Left lung (tissue), 10 donors: Measurements from ENCODE around the gene NEO1. TPM values are rescaled to one million over a fixed set of nuclear protein-coding genes. Genes with fewer than 3 reads are reported as not detected.
A peak's percentile ranks its signal among the peaks of the same experiment; 100 is the strongest.

Experiments
- ATAC-seq: fragments of 200-7000 bp; cut with Tn5 transposase; one replicate; pipeline ENCODE4 v1.9.1; 2020; ENCODE audit warnings: moderate library complexity
- DNase-seq, 4 donors: peaks; one replicate each; pipeline ENCODE4 v3.0.0-alpha.2; 2013 to 2020
- H3K27ac ChIP-seq, 2 donors: fragments of 200-600 bp; sonication (generic) in 1 of 2; one replicate each; pipeline versions ENCODE4 v1.5.0 to v1.8.0; 2020 to 2021
- H3K27me3 ChIP-seq, 2 donors: fragments of 200-600 bp; sonication (generic) in 1 of 2; one replicate each; pipeline versions ENCODE4 v1.5.0 to v1.8.0; 2020 to 2021
- H3K36me3 ChIP-seq, 2 donors: fragments of 200-600 bp; sonication (generic) in 1 of 2; one replicate each; pipeline versions ENCODE4 v1.5.0 to v1.8.0; 2020 to 2021
- H3K4me1 ChIP-seq, 2 donors: fragments of 200-600 bp; one replicate each; pipeline ENCODE4 v1.8.0; 2021
- H3K4me3 ChIP-seq, 2 donors: fragments of 200-600 bp; sonication (generic) in 1 of 2; one replicate each; pipeline versions ENCODE4 v1.5.0 to v1.8.0; 2020 to 2021; ENCODE audit warnings: mild to moderate bottlenecking in 1 of 2
- H3K9me3 ChIP-seq, 2 donors: fragments of 200-600 bp; sonication (generic) in 1 of 2; one replicate each; pipeline versions ENCODE4 v1.5.0 to v1.8.0; 2020 to 2021
- intact Hi-C, 2 donors: fragments of 100-400 bp; cut with DNase I; formaldehyde crosslinking; loops; one replicate each; pipeline versions ENCODE4 v1.11.2 to v1.14.2; 2022
- polyA plus RNA-seq, 6 donors: library from polyadenylated mRNA; unstranded; fragments of 120-200 nt; gene quantifications; one replicate each; pipeline ENCODE4 v1.2.1, GENCODE V29; 2013; ENCODE audit not compliant: insufficient read length in 6 of 6
- total RNA-seq, 2 donors: library from RNA; stranded (reverse); fragmentation: NEBNext Ultra II Directional; extraction: Animal tissue kit (Norgen Biotek cat#: 25700); gene quantifications; one replicate each; pipeline ENCODE4 v1.2.1, GENCODE V29; 2021
- TF ChIP-seq, protein P1 (sequence below), 2 donors: fragments of 200-600 bp; sonication (generic) in 1 of 2; IDR thresholded peaks; one replicate each; pipeline versions ENCODE4 v1.5.0 to v1.8.0; 2021; ENCODE audit warnings: antibody characterized with exemption in 2 of 2
- donor health status: DM: no; HTN: yes; CAD: no.
- donor health status: DM: no; HTN: no; CAD: no.

Gene NEO1
- total and polyA plus RNA-seq, 8 donors: 30.1 to 155 (median 110) TPM

DNA sequence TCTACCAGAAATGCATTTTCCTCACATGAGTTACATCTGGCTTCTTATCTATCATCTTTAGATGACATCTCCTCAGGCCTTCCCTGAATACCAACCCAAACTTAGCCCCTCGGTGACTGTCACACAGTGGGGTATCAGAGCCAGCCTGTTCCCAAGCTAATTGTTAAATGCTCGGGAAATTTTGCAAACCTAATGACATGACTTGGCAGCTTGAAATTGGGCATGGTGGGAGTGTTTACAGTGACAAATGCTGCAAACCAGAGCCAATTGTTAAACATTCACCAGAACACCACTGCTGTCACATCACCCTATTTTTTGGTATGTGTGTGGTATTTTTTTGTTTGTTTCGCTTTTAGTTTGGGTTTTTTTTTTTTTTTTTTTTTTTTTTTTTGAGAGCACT is 185.6 kb downstream of the NEO1 start:
- H3K36me3 ChIP-seq: no peaks in the 10 kb centered on the region
- H3K27me3 ChIP-seq: no peaks in the 10 kb centered on the region
- TF ChIP-seq, protein P1, sequence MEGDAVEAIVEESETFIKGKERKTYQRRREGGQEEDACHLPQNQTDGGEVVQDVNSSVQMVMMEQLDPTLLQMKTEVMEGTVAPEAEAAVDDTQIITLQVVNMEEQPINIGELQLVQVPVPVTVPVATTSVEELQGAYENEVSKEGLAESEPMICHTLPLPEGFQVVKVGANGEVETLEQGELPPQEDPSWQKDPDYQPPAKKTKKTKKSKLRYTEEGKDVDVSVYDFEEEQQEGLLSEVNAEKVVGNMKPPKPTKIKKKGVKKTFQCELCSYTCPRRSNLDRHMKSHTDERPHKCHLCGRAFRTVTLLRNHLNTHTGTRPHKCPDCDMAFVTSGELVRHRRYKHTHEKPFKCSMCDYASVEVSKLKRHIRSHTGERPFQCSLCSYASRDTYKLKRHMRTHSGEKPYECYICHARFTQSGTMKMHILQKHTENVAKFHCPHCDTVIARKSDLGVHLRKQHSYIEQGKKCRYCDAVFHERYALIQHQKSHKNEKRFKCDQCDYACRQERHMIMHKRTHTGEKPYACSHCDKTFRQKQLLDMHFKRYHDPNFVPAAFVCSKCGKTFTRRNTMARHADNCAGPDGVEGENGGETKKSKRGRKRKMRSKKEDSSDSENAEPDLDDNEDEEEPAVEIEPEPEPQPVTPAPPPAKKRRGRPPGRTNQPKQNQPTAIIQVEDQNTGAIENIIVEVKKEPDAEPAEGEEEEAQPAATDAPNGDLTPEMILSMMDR (IDR thresholded peaks at IDR 0.05): no peak
- ATAC-seq: no peak
- DNase-seq: no peak
- intact Hi-C loops: no loop called here
- H3K4me3 ChIP-seq: no peak overlapping the region
- H3K4me1 ChIP-seq: no peaks in the 10 kb centered on the region
- no peaks in the 10 kb centered on the region for H3K9me3 ChIP-seq
- no peak overlapping the region for H3K27ac ChIP-seq

DNA sequence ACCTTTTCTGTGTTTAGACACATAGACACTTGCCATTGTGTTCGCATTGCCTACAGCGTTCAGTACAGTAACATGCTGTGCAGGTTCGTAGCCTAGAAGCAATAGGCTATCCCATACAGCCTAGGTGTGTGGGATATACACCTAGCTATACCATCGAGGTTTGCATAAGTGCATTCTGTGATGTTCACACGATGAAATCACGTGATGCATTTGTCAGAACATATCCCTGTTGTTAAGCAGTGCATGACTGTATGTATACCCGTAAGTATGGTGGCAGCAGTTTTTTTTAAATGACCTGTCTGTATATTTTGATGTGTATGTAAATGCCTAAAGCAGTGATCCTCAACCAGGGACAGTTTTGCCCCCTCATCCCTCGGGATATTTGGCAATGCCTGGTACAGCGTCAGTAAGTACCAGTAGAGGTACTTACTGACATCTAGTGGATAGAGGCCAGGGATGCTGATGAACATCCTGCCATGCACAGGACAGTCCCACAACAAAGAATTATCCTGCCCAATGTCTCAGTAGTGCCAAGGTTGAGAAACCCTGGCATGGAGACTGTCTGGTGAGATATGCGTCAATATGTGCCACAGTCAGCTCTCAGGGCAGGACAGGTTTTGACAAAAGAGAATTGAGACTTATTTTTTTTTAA is 187.4 kb downstream of the NEO1 start:
- Histone ChIP-seq H3K27me3 (no peaks in the 10 kb centered on the region), H3K4me1 (no peaks in the 10 kb centered on the region), H3K36me3 (no peaks in the 10 kb centered on the region), H3K9me3 (no peaks in the 10 kb centered on the region), H3K27ac (no peak overlapping the region), H3K4me3 (no peak overlapping the region)
- TF ChIP-seq, protein P1 (IDR thresholded peaks at IDR 0.05): no peak
- DNase-seq (no peak), ATAC-seq (no peak)
- intact Hi-C loops: no loop called here

DNA sequence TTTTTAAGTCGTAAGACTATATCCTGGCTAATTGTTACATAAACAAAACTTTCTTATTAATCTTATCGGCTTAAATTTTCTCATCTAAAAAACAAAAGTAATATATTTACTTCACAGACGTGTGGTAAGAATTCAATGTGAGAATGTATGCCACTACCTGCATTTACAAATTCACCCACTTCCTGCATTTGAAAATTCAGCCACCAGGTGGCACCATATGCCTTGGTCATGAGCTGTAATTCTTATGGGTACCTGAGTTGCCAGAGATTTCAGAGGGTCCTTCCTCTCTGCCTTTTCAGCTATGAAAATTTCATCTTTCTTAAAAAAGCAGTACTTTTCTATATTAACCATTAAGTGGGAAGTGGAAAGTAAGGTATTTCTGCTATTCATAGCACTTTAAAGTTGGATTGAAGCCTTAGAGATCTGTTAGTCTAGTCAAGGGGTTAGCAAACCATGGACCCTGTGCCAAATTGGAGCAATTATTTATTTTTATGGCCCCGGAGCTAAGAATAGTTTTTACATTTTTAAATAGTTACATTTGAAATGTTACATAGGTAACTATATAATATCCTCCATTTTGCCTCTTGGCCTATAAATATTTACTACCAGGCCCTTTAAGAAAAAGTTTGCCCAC is 188.7 kb downstream of the NEO1 start:
- H3K4me3 ChIP-seq: no peak overlapping the region
- no peak overlapping the region for H3K27ac ChIP-seq
- H3K27me3 ChIP-seq: no peaks in the 10 kb centered on the region
- intact Hi-C loops: no loop called here
- no peaks in the 10 kb centered on the region for H3K4me1 ChIP-seq
- H3K36me3 ChIP-seq: no peaks in the 10 kb centered on the region
- H3K9me3 ChIP-seq: no peaks in the 10 kb centered on the region
- DNase-seq: peak in 2 of 4 donors; percentile 49 to 71
- TF ChIP-seq, protein P1 (IDR thresholded peaks at IDR 0.05): peak; percentile 83 to 93
- peak; percentile 80 for ATAC-seq

DNA sequence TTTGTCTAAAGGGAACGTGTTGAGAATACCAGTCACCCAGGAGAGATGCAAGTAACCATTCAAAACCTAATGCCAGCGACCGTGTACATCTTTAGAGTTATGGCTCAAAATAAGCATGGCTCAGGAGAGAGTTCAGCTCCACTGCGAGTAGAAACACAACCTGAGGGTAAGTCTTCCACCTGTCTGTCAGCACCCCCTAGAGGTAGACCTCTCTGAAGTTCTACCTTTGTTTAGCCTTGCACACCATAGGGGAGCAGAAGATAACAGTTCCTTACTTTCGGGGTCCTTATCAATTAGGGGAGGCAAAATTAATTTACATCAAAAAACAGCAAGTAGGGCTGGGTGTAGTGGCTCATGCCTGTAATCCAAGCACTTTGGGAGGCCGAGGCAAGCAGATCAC is 192.1 kb downstream of the NEO1 start:
- intact Hi-C loops: no loop called here
- no peaks in the 10 kb centered on the region for H3K4me1 ChIP-seq

DNA sequence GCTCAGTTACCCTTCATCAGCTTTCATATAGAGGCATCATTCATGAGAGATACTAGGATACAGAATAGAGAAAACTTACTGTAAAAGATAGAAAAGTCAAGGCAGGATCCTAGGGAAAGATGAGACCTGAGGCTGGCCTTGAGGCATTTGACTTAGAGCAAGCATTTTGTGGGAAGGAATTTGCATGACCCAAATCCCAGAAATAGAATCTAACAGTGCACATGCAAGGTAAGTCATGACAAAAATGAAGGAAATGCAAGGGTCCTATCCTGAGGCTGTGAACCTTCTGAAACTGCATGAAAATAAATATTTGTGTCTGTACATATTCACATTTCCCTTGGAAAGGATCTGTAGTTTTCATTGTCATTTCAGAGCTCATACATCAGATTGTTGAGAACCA is 194.2 kb downstream of the NEO1 start:
- Histone ChIP-seq H3K9me3 (no peaks in the 10 kb centered on the region), H3K27ac (no peak overlapping the region), H3K27me3 (no peaks in the 10 kb centered on the region), H3K4me1 (no peaks in the 10 kb centered on the region), H3K4me3 (no peak overlapping the region), H3K36me3 (no peaks in the 10 kb centered on the region)
- TF ChIP-seq, protein P1 (IDR thresholded peaks at IDR 0.05): no peak
- DNase-seq (no peak), ATAC-seq (no peak)
- intact Hi-C loops: no loop called here

More for the DNA sequence above, 192.1 kb downstream of the NEO1 start:
- TF ChIP-seq, protein P1 (IDR thresholded peaks at IDR 0.05): no peak
- Histone ChIP-seq H3K36me3 (no peaks in the 10 kb centered on the region), H3K4me3 (no peak overlapping the region), H3K9me3 (no peaks in the 10 kb centered on the region), H3K27ac (no peak overlapping the region), H3K27me3 (no peaks in the 10 kb centered on the region)
- DNase-seq (no peak), ATAC-seq (peak; percentile 33)
